ENCODE measurements around the gene ANKFY1.

DNA sequence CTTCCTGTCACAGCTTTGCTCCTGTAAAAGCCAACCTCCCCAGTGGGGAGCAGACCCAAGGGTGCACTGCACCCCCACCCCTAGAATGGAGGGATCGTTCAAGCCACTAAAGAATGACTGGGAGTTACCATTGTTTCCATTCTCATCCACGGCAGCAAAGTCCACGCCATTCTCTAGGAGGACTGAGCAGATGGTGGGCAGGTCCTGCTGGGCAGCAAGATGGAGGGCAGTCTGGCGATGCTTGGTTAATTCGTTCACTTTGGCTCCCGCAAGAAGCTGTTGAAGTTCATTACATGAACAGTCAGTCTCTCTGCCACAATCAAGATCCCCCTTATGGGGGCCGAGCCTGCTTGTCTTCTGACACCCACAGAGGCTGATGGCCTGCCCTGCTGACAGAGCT lies 90.0 kb downstream of the ANKFY1 start:
- TF ChIP-seq, protein P1, sequence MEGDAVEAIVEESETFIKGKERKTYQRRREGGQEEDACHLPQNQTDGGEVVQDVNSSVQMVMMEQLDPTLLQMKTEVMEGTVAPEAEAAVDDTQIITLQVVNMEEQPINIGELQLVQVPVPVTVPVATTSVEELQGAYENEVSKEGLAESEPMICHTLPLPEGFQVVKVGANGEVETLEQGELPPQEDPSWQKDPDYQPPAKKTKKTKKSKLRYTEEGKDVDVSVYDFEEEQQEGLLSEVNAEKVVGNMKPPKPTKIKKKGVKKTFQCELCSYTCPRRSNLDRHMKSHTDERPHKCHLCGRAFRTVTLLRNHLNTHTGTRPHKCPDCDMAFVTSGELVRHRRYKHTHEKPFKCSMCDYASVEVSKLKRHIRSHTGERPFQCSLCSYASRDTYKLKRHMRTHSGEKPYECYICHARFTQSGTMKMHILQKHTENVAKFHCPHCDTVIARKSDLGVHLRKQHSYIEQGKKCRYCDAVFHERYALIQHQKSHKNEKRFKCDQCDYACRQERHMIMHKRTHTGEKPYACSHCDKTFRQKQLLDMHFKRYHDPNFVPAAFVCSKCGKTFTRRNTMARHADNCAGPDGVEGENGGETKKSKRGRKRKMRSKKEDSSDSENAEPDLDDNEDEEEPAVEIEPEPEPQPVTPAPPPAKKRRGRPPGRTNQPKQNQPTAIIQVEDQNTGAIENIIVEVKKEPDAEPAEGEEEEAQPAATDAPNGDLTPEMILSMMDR (IDR thresholded peaks at IDR 0.05), result no peak
- no peak for TF ChIP-seq EP300 (IDR thresholded peaks at IDR 0.05)
